HL-60/S4 (cell line): ENCODE results near the gene DNAJC13.

Experiments
- in situ Hi-C: fragments of 300-500 bp; cut with MboI; formaldehyde crosslinking; loops from 2 replicates; pipeline ENCODE4 v1.14.3; 2022; ENCODE audit warnings: low sequenced_read_pairs

The DNAJC13 gene

DNA sequence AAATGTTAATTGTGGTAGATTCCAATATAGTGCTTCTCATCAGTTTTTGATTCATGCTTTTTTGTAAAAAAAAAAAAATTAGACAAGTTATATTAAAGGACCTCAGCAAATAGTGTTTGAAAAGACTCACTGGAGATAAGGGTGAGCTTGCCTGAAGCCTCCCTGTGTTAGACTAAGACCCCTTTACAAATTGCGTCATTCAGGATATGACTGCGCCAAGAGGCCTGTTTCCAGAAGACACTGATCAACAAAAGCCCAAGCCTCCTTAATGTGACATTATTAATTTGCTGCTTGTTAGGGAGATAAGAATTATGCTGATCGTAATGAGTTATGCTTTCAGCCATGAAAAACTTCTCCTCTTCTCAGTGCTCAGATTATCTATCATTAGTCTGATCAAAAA, 13.0 kb upstream of the DNAJC13 start:
- in situ Hi-C loops, result no loop called here

DNA sequence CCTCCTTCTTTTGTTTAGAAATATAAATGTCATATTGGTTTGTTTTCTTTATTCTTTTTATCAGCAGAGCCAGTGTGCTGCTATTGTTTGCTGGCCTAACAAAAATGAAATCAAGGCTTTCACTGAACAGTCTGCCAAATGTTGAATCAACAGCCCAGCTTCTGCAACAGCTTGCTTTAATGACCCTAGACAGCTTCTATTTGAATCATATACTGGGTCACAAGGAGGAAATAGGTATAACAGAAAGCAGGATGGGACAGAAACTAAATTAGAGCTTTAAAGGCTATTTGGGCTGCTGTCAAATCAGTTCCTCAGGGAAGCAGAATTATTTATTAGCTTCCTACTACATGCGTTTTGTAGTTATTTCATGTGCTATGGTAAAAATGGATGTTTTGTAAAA, 12.1 kb upstream of the DNAJC13 start:
- in situ Hi-C loops, result no loop called here

DNA sequence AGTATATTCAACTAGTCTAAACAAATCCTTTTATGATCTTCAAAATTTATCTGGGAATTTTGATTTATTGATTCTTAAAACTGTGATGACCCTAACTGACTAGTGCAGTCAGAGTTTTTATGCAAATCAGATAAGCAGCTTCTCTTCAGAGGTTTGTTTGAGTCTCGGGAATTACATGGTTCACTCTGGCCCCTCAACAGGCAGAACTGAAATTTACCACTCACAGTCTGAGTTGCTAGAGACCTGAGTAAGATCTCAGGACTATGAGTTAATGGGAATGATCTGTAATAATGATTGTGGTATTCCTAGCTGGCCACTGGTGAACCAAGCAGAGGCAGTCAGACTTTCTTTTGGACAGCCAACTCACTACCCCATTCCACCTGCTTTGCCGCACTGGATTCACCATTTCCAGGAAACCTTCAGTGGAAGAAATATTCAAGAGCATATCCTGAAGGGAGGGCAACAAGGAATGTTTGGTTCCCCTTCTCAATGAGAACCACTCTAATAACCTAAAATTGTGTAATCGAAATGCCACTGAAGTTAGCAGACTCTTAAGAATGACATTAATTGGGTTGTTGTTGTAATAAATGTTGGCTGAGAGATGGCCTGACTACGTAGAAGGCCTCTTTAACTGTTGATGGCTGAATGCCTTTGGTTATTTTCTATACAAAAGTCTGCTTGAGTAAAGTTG, 11.5 kb upstream of the DNAJC13 start:
- in situ Hi-C loops, result no loop called here

DNA sequence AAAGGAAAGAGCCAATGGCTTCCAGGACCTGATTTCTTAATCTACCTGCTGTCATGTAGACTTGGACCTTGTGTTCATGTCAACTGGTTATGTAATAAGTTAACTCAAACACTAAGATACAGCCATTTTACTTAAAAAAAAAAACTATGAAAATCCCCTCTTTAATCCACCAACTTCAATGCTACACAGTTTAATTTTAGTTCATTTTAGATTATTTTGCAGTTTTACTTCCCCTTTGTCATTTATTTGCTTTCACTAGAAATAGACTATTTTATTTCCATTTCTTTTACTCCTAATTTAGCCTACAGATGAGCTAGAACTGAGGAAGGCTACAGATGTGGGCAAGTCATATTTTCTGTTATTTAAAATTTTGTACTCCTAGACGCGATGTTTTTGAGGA, 10.7 kb upstream of the DNAJC13 start:
- in situ Hi-C loops, result no loop called here

DNA sequence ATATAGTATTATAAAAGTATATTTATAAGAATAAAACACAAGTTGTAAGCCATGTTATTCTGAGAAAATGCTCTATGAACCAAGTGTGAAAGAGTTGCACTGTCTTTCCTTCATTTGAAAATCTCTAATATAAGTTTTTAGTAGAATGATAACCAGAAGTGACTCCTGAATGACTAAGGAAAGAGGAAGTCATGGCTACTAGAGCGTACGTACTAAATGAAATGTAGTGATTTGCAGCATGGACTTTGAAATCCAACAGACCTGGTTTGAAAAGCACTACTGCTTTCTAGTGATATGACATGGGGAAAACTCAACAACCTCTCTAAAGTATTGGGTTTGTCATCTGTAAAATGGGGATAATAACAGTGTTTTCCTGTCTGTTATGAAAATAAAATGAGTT, 10.3 kb upstream of the DNAJC13 start:
- in situ Hi-C loops, result no loop called here

DNA sequence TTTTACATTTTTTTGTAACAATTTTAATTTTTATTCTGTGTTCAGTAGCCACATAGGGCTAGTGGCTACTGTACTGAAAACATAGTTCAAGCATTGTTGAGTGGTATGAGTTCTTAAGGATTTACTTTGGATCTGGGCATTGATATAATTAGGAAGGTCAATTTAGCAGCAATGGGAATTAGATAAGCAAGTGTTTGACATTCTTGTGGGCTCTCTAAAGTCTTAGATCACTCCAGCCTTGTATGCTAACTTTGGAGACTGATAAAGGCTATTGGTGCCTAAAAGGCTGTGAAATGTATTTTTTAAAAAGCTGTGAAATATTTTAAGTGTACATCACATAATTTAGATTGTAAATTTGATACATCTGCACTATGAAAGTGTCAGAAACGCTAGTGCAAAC, 2.5 kb upstream of the DNAJC13 start:
- in situ Hi-C loops, result no loop called here

DNA sequence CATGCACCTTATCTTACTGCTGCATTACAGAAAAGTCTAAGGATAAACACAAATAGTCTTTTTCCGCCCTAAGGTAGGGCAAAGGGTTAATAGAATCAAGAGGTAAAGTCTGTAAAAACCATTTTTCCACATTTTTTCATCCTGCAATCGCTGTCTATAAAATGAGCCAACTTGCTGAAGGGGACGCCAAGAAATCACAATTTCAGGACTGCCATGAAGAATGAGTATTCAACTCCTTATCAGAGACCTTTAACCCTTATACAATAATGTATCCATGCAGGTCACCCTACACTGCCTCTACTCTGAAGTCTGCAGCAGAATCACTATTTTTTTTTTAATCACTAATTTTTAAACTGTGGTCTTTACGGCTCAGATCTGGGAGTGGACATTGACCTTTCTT, 1.1 kb upstream of the DNAJC13 start:
- in situ Hi-C loops, result no loop called here

DNA sequence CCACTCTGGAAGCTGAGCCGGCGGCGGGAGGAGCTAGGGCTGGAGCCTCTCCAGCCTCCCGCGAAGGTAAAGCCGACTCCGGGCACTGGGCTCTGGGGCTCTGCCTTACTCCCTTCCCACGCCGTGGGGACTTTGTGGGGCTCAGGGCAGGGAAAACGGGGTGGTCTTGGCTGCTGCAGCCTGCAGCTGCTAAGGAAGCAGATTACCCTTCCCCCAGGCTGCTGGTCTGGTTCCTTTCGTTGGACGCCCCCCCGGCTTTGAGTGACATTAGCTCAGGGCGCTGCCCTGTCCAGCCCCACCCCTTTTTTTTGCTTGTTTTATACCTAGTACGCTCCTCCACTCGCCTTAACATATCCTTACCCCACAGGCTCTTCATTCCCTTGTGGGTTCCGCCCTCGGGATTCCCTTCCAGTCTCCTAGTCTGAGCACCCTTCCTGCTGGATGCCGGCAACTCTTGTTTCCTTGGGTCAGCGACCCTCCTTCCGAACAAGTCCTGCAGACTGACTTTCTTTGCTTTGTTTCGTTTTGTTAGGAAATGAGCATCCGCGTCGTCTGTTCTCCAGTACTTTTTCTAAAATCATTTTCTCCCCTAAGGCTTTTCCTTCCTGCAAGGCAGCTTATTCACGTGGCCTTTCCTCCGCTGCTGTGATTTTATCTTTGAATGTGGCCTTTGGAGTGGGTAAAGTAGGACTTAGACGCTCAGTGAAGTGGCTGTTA, 551 bp downstream of the DNAJC13 start:
- in situ Hi-C loops, result no loop called here

DNA sequence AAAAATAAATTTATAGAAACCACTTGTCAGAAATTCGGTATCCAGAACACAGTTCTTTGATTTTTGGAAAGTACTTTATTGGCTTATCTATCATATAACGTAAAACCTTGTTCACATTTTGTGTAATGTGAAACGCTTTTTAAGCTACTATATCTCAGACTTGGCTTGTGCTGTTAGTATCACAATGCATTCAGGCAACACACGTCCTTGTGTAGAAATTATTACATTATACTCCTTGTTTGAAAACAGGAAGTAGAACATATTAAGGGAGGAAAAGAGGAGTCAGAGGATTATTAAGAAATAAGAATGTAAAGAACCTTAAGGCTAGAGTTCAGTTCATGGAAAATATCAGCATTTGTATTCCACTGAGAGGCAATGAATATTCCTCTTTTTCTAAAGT, 1.6 kb downstream of the DNAJC13 start:
- in situ Hi-C loops, result no loop called here

DNA sequence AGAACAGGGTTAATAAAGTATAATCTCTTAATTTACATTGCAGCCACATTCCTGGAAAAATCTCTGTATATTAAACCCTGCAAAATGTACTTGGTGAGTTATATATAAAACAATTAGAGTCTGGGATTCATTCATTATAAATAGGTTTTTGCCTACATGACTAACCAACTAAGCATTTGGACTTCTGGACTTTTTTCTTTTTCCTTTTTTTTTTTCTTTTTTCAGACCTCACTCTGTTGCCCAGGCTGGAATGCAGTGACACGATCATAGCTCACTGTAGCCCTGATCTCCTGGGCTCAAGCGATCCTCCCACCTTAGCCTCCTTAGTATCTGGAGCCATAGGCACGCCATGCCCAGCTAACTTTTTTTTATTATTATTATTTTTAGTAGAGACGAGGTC, 4.5 kb downstream of the DNAJC13 start:
- in situ Hi-C loops, result no loop called here

DNA sequence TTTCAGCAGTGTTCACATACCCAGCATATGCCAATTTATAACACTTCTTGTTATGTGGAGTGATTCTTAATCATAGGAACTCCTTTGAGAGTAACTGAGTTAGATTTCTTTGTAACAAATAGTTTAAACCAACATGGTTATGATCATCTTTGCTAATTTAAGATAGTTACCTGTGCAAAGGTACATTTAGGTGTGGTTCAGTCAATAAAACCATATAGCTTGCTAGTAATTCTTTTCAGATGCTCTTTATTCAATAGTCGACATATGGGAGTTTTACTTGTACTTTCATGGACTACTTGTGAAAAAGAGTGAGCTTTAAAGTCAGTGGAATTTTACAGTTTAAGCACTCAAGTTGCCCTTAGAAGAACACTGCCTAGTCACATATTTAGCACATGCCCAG, 5.2 kb downstream of the DNAJC13 start:
- in situ Hi-C loops, result no loop called here

DNA sequence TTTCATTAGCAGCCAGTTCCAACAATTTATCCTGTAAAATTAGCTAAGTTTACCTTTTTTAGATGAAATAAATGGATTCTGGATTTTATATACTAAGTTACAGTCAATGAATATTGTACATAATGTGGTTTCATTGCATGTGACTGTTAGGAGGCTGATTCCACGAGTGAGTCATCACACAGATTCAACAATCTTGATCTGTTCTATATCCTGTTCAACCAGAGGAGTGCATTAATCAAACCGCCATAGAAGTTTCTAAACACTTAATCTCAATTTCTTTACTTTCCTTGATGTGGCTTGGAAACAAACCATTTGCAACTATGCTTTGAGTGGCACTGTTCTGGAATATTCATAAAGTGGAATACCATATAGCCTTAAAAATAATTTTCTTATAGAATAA, 15.3 kb downstream of the DNAJC13 start:
- in situ Hi-C loops, result no loop called here

DNA sequence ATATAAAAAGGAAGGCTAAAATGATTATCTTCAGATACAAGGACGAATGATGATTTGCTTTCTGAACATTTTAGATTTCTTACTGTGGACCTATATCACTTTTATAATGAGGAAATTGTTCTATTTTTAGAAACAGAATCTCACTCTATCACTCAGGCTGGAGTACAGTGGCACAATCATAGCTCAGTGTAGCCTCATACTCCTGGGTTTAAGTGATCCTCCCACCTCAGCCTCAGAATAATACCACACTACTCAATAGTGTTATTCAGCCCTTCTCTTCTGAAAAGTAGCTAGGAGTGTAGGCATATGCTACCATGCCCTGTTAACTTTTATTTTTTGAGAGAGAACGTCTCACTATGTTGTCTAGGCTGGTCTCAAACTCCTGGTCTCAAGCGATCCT, 15.8 kb downstream of the DNAJC13 start:
- in situ Hi-C loops, result no loop called here

DNA sequence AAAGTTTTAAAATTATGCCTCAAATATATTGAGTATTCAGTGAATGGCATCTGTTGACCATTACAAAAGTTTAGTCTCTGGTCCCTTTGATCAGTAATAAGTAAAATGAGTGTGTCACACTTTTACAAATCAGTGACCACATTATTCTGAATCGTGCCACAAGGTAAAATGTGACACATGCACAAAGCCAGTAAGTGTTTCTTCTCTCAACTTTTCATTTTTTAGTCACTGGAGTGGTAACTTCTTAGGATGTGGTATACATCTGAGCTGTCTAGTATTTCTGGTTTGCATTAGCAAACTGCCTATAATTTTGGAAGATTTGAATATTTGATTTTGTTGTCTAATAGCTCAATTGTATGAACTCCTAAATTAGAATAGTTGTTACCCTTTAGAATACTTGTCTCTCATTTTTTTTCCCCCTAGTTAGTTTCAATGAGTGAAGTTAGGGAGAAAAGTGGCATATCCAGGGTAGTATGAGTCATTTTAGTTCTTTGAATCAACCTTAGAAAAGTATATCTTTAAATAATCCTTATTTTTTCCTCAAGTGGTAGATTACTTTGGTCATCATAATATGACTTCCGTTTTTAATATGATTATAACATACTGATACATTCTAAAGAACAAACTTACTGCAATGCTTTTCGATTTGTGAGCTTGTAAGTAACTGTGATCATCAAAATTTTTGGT, 18.1 kb downstream of the DNAJC13 start:
- in situ Hi-C loops, result no loop called here

DNA sequence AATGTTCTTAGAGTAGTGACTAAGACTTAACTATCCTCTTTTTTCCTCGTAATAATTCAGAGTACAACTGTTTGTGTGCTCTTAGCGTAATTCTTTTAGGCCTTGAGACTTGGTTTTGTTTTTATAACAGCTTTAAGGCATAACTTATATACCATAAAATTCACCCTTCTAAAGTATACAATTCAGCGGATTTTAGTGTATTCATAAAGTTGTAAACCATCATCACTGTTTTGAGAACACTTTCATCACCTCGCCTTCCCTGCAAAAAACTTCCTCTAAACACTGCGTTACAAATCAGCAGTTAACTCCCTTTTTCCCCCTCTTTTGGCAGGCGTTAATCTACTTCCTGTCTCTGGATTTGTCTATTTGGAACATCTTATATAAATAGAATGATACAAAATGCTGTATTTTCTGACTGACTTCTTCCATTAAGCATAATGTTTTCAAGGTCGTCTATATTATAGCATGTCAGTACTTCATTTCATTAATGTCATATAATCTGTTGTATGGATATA, 18.7 kb downstream of the DNAJC13 start:
- in situ Hi-C loops, result no loop called here

DNA sequence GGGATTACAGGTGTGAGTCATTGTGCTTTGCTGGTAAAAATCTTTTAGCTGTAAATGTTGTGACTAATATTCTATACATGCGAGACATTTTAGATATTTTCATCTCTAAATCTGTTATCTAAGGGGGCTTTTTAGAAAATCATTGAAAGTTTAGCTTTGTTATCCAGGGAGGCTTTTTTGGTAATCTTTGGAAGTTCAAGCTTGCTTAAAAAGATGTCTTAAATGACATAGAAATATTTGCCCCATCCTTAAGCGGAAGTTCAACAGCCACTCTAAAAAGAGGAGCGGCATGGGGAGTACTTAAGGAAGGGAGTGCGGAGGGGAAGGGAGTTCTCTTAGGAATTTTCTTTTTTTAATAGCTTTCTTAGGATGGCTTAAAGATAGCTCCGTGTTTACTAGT, 26.1 kb downstream of the DNAJC13 start:
- in situ Hi-C loops, result no loop called here

DNA sequence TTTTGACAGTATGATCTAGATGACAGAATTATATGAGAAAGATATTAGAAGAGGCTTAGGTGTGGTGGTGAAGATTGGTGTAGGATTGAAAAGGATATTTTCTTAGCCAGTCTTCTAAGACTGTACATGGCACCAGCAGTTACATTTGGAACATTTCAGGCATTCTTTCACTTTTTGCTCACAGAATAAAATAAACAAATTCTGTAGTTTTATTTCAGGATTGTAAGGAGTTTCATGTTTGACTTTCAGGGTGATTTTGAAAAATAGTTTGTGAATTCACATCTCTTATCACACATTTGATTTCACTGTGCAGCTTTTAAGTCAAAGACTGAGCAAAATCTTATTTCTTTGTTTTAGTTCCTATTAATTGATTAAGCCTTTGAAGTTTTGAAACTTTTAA, 27.1 kb downstream of the DNAJC13 start:
- in situ Hi-C loops, result no loop called here

DNA sequence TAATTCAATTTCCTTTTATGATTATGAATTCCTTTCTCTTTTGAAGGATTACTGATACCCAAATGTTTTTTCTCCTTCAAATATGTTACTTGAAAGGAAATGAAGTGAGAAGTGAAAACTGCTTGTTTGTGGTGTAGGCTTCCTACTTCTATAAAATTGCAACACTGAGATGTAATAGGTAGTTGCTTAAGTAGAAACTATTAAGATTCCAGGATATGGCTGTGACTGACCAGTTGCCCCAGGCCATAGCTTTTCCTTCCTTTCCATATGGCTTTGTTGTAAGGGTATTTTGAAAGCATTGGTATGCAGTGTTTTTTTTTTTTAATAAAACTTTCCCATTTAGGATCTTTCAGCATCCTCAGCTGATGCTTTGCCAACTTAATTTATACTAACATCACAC, 28.5 kb downstream of the DNAJC13 start:
- in situ Hi-C loops, result no loop called here

DNA sequence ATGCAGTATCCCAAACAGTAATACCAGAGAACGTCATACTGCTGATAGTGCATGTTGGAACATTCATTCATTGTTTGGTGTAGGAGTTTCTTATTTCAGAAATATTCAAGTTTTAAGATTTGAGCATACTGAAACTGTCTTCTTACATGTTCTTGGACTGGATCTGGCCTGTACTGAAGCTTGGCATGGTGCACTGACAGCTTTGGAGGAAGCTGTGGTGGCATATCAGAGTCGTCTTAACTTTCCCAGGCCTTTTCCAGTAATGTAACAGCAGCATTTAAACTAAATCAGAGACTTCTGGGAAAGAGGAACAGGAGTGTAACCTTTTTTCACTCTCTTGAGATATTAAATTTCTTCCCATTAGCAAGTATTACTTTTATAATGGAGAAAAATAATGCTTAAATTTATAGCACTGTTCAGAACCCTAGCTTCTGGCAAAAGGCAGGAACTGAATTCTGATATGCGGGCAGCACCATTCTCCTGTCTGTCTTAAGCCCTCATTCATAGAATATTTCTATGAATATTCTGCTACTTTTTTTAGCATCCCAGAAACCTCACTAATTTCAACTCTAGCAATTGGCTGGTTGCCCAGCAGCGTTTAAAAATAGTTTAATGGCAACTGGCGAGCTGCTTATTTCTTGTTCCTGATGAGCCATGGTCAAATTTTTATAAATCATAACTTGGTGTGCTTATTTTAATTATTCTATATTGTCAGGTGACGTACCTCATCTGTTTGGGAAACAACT, 31.1 kb downstream of the DNAJC13 start:
- in situ Hi-C loops, result no loop called here

DNA sequence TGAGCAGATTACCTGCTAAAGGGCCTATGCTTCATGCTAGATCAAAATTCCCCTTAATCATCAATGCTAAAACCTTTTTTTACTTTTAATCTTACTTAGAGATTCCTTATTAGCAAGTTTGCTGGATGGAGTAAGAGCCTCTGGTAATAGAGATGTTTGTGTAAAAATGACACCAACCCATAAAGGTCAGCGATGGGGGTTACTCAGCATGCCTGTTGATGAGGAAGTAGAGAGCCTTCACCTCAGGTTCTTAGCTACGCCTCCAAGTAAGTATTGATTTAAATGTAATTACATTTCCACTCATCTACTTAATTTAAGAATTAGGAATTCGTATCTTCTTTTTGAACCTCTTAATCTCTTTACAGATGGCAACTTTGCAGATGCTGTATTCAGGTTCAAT, 38.8 kb downstream of the DNAJC13 start:
- in situ Hi-C loops, result no loop called here

DNA sequence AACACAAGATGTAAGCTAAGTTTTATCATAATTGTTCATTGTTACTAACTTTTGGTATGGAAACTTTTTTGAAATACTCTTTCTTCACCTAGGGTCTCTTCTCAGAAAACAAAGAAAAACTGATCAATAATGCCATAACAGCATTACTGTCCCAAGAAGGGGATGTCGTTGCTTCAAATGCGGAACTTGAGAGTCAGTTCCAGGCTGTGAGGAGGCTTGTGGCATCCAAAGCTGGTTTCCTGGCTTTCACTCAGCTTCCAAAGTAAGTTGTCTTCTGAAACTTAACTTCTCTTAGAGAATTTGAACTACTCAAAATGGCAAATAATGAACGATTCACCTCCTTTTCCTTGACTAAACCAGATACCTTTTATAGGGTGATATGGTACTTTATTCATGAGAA, 39.3 kb downstream of the DNAJC13 start:
- in situ Hi-C loops, result no loop called here
